Mucosa of descending colon (tissue), 3 donors: ENCODE measurements around the gene B3GALT6. TPM values are rescaled to one million over a fixed set of nuclear protein-coding genes. Genes with fewer than 3 reads are reported as not detected.
A peak's percentile ranks its signal among the peaks of the same experiment; 100 is the strongest.

ENCODE experiments used
- ATAC-seq: fragments of 200-7000 bp; cut with Tn5 transposase; one replicate; pipeline ENCODE4 v1.9.1; 2020; ENCODE audit warnings: mild to moderate bottlenecking, moderate library complexity
- DNase-seq, 3 donors: peaks; one replicate each; pipeline ENCODE4 v3.0.0-alpha.2; 2020
- H3K36me3 ChIP-seq: fragments of 200-600 bp; one replicate; pipeline ENCODE4 v1.8.0; 2021; ENCODE audit warnings: low read depth, mild to moderate bottlenecking
- H3K4me1 ChIP-seq: fragments of 200-600 bp; one replicate; pipeline ENCODE4 v1.8.0; 2021; ENCODE audit warnings: low read depth, mild to moderate bottlenecking
- H3K4me3 ChIP-seq: fragments of 200-600 bp; one replicate; pipeline ENCODE4 v1.8.0; 2021; ENCODE audit warnings: mild to moderate bottlenecking
- H3K9me3 ChIP-seq: fragments of 200-600 bp; one replicate; pipeline ENCODE4 v1.8.0; 2021; ENCODE audit warnings: mild to moderate bottlenecking
- intact Hi-C, 2 donors: fragments of 100-400 bp; cut with DNase I in 1 of 2; cut with micrococcal nuclease in 1 of 2; formaldehyde crosslinking; loops; one replicate each; pipeline versions ENCODE4 v1.11.0 to v1.11.1; 2022; cut with DNase I, micrococcal nuclease
- total RNA-seq, 3 donors: library from RNA; stranded (reverse); fragmentation: NEBNext Ultra II Directional in 2 of 3; extraction: Animal tissue kit (Norgen Biotek cat#: 25700) in 2 of 3; gene quantifications; one replicate each; pipeline versions ENCODE4 v1.2.1 to v1.2.4, GENCODE V29; 2021 to 2023
- TF ChIP-seq, protein P1 (sequence below): fragments of 200-600 bp; IDR thresholded peaks from one replicate; pipeline ENCODE4 v1.8.0; 2022; ENCODE audit warnings: antibody characterized with exemption, mild to moderate bottlenecking
- donor health status: DM: no; HTN: no; CAD: no; lungs with moderate emphysema.
- donor health status: DM: no; HTN: no; CAD: no.
- donor health status: DM: no; HTN: yes; CAD: no.

B3GALT6 gene
- total RNA-seq, 3 donors from 2014 or later: 7.3 to 12.5 (median 9.0) TPM

GRCh38 chr1:1196431-1197187 is 35.4 kb upstream of the B3GALT6 start:
- intact Hi-C loops: no loop called here
- TF ChIP-seq, protein P1, sequence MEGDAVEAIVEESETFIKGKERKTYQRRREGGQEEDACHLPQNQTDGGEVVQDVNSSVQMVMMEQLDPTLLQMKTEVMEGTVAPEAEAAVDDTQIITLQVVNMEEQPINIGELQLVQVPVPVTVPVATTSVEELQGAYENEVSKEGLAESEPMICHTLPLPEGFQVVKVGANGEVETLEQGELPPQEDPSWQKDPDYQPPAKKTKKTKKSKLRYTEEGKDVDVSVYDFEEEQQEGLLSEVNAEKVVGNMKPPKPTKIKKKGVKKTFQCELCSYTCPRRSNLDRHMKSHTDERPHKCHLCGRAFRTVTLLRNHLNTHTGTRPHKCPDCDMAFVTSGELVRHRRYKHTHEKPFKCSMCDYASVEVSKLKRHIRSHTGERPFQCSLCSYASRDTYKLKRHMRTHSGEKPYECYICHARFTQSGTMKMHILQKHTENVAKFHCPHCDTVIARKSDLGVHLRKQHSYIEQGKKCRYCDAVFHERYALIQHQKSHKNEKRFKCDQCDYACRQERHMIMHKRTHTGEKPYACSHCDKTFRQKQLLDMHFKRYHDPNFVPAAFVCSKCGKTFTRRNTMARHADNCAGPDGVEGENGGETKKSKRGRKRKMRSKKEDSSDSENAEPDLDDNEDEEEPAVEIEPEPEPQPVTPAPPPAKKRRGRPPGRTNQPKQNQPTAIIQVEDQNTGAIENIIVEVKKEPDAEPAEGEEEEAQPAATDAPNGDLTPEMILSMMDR: no peak
- ATAC-seq: no peak

GRCh38 chr1:1197188-1197500 is 34.9 kb upstream of the B3GALT6 start:
- TF ChIP-seq, protein P1: no peak
- ATAC-seq (no peak), DNase-seq (peak in 1 of 3 donors; percentile 14)
- H3K9me3 ChIP-seq: peaks cover 9% of the 10 kb centered on the region
- no peak overlapping the region for H3K4me3 ChIP-seq
- H3K36me3 ChIP-seq: no peaks in the 10 kb centered on the region
- H3K4me1 ChIP-seq: peaks cover 3% of the 10 kb centered on the region
- intact Hi-C loops: no loop called here

More at GRCh38 chr1:1196431-1197187, 35.4 kb upstream of the B3GALT6 start:
- Histone ChIP-seq H3K4me1 (peaks cover 3% of the 10 kb centered on the region), H3K36me3 (no peaks in the 10 kb centered on the region), H3K4me3 (no peak overlapping the region), H3K9me3 (peaks cover 9% of the 10 kb centered on the region)
- peak in 1 of 3 donors; percentile 17 for DNase-seq

- intact Hi-C loops: no loop called here
- ATAC-seq: no peak
- Histone ChIP-seq H3K4me3 (no peak overlapping the region), H3K4me1 (peaks cover 3% of the 10 kb centered on the region), H3K36me3 (no peaks in the 10 kb centered on the region), H3K9me3 (peaks cover 9% of the 10 kb centered on the region)
- TF ChIP-seq, protein P1: no peak
- DNase-seq: peak in 2 of 3 donors; percentile 20 to 46
These were observed 34.2 kb upstream of the B3GALT6 start for GRCh38 chr1:1197551-1198422.

DNA sequence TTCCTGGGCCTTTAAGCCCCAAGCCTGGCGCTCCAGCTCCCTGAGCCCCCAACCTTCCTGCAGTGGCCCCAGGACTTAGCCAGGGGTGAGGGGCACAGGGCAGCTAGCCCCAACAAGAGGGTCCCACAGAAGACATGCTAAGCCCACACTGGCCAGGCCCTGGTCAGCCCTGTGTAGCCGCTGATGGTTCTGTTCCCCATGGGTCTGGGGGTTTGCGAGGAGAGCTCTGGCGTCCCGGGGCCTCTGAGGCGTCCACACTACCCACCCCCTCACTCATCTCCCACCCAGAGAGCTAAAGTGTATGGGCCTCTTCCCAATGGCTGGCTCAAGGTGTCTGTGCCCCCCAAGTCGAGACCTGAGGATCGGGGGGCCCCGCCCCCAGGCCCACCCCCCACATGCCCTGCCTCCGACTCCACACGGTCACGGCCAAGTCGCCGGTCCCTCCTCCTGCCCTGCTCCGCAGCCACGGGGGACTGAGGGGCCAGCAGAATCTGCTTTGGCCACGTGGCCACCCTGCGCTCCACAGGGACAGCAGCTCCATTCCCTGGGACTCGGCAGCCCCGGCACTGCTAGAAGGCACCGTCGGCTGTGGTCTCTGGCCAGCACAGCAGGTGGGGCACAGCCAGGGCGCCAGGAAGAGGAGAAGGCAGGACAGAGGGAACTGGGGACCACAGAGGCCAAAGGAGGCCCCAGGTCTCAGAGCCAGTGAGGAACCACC is 33.5 kb upstream of the B3GALT6 start:
- Histone ChIP-seq H3K9me3 (peaks cover 9% of the 10 kb centered on the region), H3K4me1 (peaks cover 3% of the 10 kb centered on the region), H3K36me3 (no peaks in the 10 kb centered on the region), H3K4me3 (no peak overlapping the region)
- ATAC-seq (no peak), DNase-seq (peak in 2 of 3 donors; percentile 21 to 32)
- intact Hi-C loops: no loop called here
- TF ChIP-seq, protein P1: no peak

GRCh38 chr1:1199141-1199960 is 32.7 kb upstream of the B3GALT6 start:
- no peaks in the 10 kb centered on the region for H3K36me3 ChIP-seq
- ATAC-seq (no peak), DNase-seq (peak in 2 of 3 donors; percentile 17 to 48)
- intact Hi-C loops: no loop called here
- TF ChIP-seq, protein P1: no peak
- peaks cover 8% of the 10 kb centered on the region for H3K9me3 ChIP-seq
- no peak overlapping the region for H3K4me3 ChIP-seq
- peaks cover 3% of the 10 kb centered on the region for H3K4me1 ChIP-seq
